Stimulated activated CD4-positive, alpha-beta T cell treated with anti-CD3 and anti-CD28 coated beads, Interleukin-12 subunit alpha, Interleukin-12 subunit beta, amount 100 ng/mL, for 24 hours (primary cell): ENCODE data around the gene RNASE7.
"Not testable (repeated sequence)": the region's sequence is repeated elsewhere in the genome, so short reads cannot be mapped to it uniquely, and the experiment has no call there.

ENCODE experiments used
- DNase-seq, 2 experiments: peaks; one replicate each; pipeline ENCODE4 v3.0.0-alpha.2; 2020; ENCODE audit warnings: low read depth in 2 of 2

RNASE7 gene

GRCh38 chr14:21023817-21024584 lies 18.2 kb upstream of the RNASE7 start:
- DNase-seq = peak in 1 of 2 experiments; percentile 9

GRCh38 chr14:21024585-21025370 lies 17.4 kb upstream of the RNASE7 start, which contains the start of gene NDRG2:
TSS of gene NDRG2 (minus strand) at chr14:21025061. CDS start at chr14:21023315, 1,746 bp downstream.
- peak; percentile 29 to 55 for DNase-seq

- DNase-seq = no peak
These were observed 16.5 kb upstream of the RNASE7 start for GRCh38 chr14:21025371-21026273.

GRCh38 chr14:21026274-21026987 lies 15.7 kb upstream of the RNASE7 start:
- DNase-seq = no peak

GRCh38 chr14:21026988-21027315 lies 15.2 kb upstream of the RNASE7 start:
- no peak for DNase-seq

GRCh38 chr14:21029917-21030316 lies 12.2 kb upstream of the RNASE7 start, which contains the start of gene TPPP2:
TSS of gene TPPP2 (plus strand) at chr14:21030217. CDS start at chr14:21030582, 365 bp downstream.
- no peak for DNase-seq

GRCh38 chr14:21030531-21030930 lies 11.6 kb upstream of the RNASE7 start:
- no peak for DNase-seq

GRCh38 chr14:21032326-21033132 lies 9.6 kb upstream of the RNASE7 start:
- no peak for DNase-seq

GRCh38 chr14:21033133-21033698 lies 8.9 kb upstream of the RNASE7 start:
- DNase-seq = no peak

- no peak for DNase-seq
These were observed 7.5 kb upstream of the RNASE7 start, which contains the start of gene RNASE13 for GRCh38 chr14:21034707-21035106. TSS of gene RNASE13 (minus strand) at chr14:21034807. CDS start at chr14:21034288, 519 bp downstream.

- no peak for DNase-seq
These were observed 5.4 kb upstream of the RNASE7 start for GRCh38 chr14:21036751-21037150.

GRCh38 chr14:21037156-21037555 lies 5.0 kb upstream of the RNASE7 start:
- no peak for DNase-seq

GRCh38 chr14:21038441-21039422 lies 3.4 kb upstream of the RNASE7 start:
- DNase-seq = no peak

- no peak for DNase-seq
These were observed 2.4 kb upstream of the RNASE7 start for GRCh38 chr14:21039585-21040369.

- DNase-seq = no peak
These were observed 1.7 kb upstream of the RNASE7 start for GRCh38 chr14:21040370-21040925.

GRCh38 chr14:21040941-21041340 lies 1.2 kb upstream of the RNASE7 start:
- not testable (repeated sequence) for DNase-seq

- no peak for DNase-seq
These were observed 756 bp downstream of the RNASE7 start for GRCh38 chr14:21042918-21043317.
